ENCODE data around the gene FRY. TPM values are rescaled to one million over a fixed set of nuclear protein-coding genes. Genes with fewer than 3 reads are reported as not detected.

The FRY gene
- total RNA-seq, 2 experiments from 2014 or later = 3.0 to 7.0 TPM

- intact Hi-C loops (cut with micrococcal nuclease; ENCODE audit: unreplicated experiment) = no loop called here
- CTCF ChIA-PET (ENCODE audit: unreplicated experiment) = no interaction called here
- BruUV-seq (replicated peaks) = no TSS peak
These were observed 230.0 kb downstream of the FRY start for GRCh38 chr13:32261567-32261966.

GRCh38 chr13:32262165-32262564, 230.6 kb downstream of the FRY start:
- Histone ChIP-seq H3K79me2 (ENCODE audit: insufficient read depth, low read depth, low read length) (no peaks in the 10 kb centered on the region), H3K9me2 (ENCODE audit: insufficient read depth, low read length) (no peaks in the 10 kb centered on the region), H4K20me1 (ENCODE audit: insufficient read depth, low read length) (no peaks in the 10 kb centered on the region), H3K9me3 (ENCODE audit: low read length) (no peaks in the 10 kb centered on the region), H3K36me3 (ENCODE audit: insufficient read depth, low read length) (no peaks in the 10 kb centered on the region), H3K4me2 (ENCODE audit: low read length) (no peak overlapping the region), H3K4me3 (ENCODE audit: low read depth, low read length, poor library complexity, severe bottlenecking) (no peak overlapping the region), H3K4me1 (ENCODE audit: insufficient read depth, low read length, poor library complexity, severe bottlenecking) (no peaks in the 10 kb centered on the region), H2AFZ (ENCODE audit: low read length) (no peak overlapping the region), H3K27ac (ENCODE audit: low read depth, low read length, poor library complexity, severe bottlenecking) (no peak overlapping the region)
- ChIA-PET POLR2A (no interaction called here), CTCF (ENCODE audit: unreplicated experiment) (no interaction called here)
- intact Hi-C loops (cut with micrococcal nuclease; ENCODE audit: unreplicated experiment) = no loop called here
- no peak for TF ChIP-seq CTCF (conservative IDR thresholded peaks at IDR 0.05; ENCODE audit: low read length)
- no peak for TF ChIP-seq EZH2phosphoT487 (IDR thresholded peaks at IDR 0.05; ENCODE audit: borderline replicate concordance, low read depth, low read length)
- DNase-seq (ENCODE audit: low spot score) = no peak
- no TSS peak for BruUV-seq (replicated peaks)

More at GRCh38 chr13:32261567-32261966, 230.0 kb downstream of the FRY start:
- Histone ChIP-seq H4K20me1 (ENCODE audit: insufficient read depth, low read length) (no peaks in the 10 kb centered on the region), H3K9me2 (ENCODE audit: insufficient read depth, low read length) (no peaks in the 10 kb centered on the region), H3K79me2 (ENCODE audit: insufficient read depth, low read depth, low read length) (no peaks in the 10 kb centered on the region), H3K4me3 (ENCODE audit: low read depth, low read length, poor library complexity, severe bottlenecking) (no peak overlapping the region), H2AFZ (ENCODE audit: low read length) (no peak overlapping the region), H3K4me1 (ENCODE audit: insufficient read depth, low read length, poor library complexity, severe bottlenecking) (no peaks in the 10 kb centered on the region), H3K4me2 (ENCODE audit: low read length) (no peak overlapping the region), H3K36me3 (ENCODE audit: insufficient read depth, low read length) (no peaks in the 10 kb centered on the region), H3K27ac (ENCODE audit: low read depth, low read length, poor library complexity, severe bottlenecking) (no peak overlapping the region), H3K9me3 (ENCODE audit: low read length) (no peaks in the 10 kb centered on the region)
- no peak for DNase-seq (ENCODE audit: low spot score)
- POLR2A ChIA-PET = interaction anchor here (1.0 to 1.3 kb wide), 2 partner anchors 11 to 15 kb away, joined by 3 to 9 read pairs; no protein-coding TSS in a partner anchor
- no peak for TF ChIP-seq CTCF (conservative IDR thresholded peaks at IDR 0.05; ENCODE audit: low read length)
- no peak for TF ChIP-seq EZH2phosphoT487 (IDR thresholded peaks at IDR 0.05; ENCODE audit: borderline replicate concordance, low read depth, low read length)

- no peak for DNase-seq (ENCODE audit: low spot score)
- POLR2A ChIA-PET = no interaction called here
- no peaks in the 10 kb centered on the region for H3K9me3 ChIP-seq (ENCODE audit: low read length)
These were observed 231.0 kb downstream of the FRY start for GRCh38 chr13:32262619-32263018.

More at GRCh38 chr13:32262619-32263018, 231.0 kb downstream of the FRY start:
- Histone ChIP-seq H3K27ac (ENCODE audit: low read depth, low read length, poor library complexity, severe bottlenecking) (no peak overlapping the region), H3K4me3 (ENCODE audit: low read depth, low read length, poor library complexity, severe bottlenecking) (no peak overlapping the region), H3K36me3 (ENCODE audit: insufficient read depth, low read length) (no peaks in the 10 kb centered on the region), H3K79me2 (ENCODE audit: insufficient read depth, low read depth, low read length) (no peaks in the 10 kb centered on the region), H2AFZ (ENCODE audit: low read length) (no peak overlapping the region), H4K20me1 (ENCODE audit: insufficient read depth, low read length) (no peaks in the 10 kb centered on the region), H3K9me2 (ENCODE audit: insufficient read depth, low read length) (no peaks in the 10 kb centered on the region), H3K4me2 (ENCODE audit: low read length) (no peak overlapping the region), H3K4me1 (ENCODE audit: insufficient read depth, low read length, poor library complexity, severe bottlenecking) (no peaks in the 10 kb centered on the region)
- BruUV-seq (replicated peaks) = no TSS peak
- intact Hi-C loops (cut with micrococcal nuclease; ENCODE audit: unreplicated experiment) = no loop called here
- TF ChIP-seq CTCF (conservative IDR thresholded peaks at IDR 0.05; ENCODE audit: low read length) = no peak
- TF ChIP-seq EZH2phosphoT487 (IDR thresholded peaks at IDR 0.05; ENCODE audit: borderline replicate concordance, low read depth, low read length) = no peak
- CTCF ChIA-PET (ENCODE audit: unreplicated experiment) = no interaction called here
